Epithelial cell of prostate (primary cell): Measurements from ENCODE around the gene OSBPL10.

Source experiments
- DNase-seq: peaks from one replicate; pipeline ENCODE4 v3.0.0-alpha.2; 2011; ENCODE audit warnings: low read depth, low spot score
- H3K27ac ChIP-seq: fragments of 450-650 bp; 2 replicates; pipeline ENCODE4 v1.5.1; 2017; ENCODE audit warnings: mild to moderate bottlenecking

Gene OSBPL10

DNA sequence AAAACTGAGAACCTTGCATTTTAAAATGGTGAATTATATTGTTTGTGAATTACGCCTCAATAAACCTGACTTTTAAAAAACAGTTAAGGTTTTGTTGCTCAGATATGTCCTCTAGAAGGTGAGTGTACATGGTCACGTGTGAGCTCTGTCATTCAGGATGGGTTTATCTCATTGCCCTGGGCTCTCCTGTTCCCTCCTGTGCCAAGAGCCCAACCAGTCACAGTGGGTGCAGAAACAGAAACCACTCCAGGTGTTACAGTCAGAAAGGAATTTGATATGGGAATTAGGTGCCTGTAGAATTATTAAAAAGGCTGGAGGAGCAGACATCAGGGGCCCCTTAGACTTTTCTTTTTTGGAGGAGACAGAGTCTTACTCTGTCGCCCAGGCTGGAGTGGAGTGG lies 252.0 kb downstream of the OSBPL10 start:
- no peak for DNase-seq
- H3K27ac ChIP-seq: no peak overlapping the region

DNA sequence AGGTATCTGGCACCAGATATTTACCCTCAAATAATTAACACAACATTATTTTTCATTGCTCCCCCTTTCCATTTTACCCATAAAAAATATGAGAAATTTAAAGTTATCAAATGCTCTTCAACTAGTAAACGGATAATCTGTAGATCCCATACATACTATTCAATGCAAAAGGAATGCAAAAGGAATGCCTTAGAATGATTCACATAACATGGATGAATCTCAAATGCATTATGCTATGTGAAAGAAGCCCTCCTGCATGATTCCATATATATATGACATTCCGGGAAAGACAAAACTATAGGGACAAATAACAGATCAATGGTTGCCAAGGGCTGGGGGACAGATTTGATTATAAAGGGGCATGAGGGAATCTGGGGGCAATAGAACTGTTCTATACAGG lies 252.7 kb downstream of the OSBPL10 start:
- no peak for DNase-seq
- no peak overlapping the region for H3K27ac ChIP-seq

DNA sequence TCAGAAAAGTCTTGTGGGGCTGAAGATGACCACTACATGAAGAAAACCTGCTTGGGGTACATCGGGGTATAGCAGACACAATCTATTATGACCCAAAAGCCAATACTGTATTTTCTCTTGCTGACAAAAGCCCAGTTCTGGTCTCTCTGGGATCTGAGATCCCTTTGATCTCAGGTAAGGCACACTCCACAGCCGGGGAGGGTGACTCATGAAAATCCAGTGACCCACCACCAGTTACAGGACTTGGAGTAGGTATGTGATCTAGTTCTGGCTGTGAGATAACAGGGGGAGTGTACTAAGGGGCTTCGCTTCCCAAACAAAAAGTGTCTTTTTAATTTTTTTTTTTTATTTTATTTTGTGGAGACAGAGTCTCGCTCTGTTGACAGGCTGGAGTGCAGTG lies 255.1 kb downstream of the OSBPL10 start:
- H3K27ac ChIP-seq: no peak overlapping the region
- DNase-seq: no peak

DNA sequence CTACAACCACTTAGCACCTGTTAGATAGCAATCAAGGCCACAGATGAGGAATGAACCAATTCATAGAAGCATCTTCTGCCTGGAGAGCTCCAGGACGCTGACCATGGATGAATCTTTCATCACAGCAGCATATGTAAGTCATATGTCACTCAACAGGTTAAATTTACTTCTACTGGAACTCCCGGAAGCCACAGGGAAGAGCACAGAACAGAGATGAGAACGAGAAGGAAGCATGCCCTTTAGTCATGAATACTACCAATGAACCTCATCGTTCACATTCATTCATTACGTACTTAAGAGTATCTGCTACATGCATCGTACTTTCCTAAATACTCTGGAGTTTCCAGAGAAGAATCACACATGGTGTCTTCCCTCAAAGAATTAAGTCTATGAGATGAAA lies 255.5 kb downstream of the OSBPL10 start:
- no peak for DNase-seq
- H3K27ac ChIP-seq: no peak overlapping the region

DNA sequence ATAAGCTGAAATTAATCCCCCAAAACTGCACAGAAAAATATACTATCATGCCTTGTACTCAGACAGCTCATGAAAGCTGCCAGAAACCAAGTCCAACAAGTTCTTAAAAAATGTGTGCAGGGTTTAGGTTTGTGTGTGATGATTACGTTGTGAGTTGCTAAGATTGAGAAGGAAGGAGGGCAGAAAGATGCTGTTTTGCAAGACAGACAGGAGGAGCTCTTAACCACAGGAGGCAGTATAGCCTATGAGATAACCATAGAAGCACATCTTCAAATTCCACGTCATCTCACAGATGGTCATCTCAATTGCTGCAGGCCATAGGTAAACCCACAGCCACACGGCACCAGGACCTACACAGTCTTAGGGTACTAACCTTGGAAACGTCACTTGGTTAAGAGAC lies 256.4 kb downstream of the OSBPL10 start:
- DNase-seq: no peak
- no peak overlapping the region for H3K27ac ChIP-seq

DNA sequence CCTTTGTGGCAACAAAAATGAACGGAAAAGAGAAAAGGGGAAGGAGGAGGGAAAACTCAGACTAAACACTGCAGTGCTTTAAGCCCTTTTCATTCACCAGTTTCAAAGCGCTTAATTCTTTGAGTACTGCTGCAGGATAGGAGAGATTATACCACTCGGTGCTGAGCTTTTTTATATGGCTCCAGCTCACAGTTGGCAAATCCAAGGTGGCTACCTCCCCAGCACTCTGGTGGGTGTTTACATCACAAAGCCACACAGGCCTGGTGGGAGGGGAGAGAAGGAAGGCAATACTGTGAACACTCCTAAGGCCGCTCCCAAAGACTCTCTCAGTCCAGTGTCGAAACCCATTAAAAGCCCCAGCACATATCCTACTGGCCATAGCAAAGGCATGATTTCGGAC lies 256.9 kb downstream of the OSBPL10 start:
- no peak overlapping the region for H3K27ac ChIP-seq
- DNase-seq: no peak

DNA sequence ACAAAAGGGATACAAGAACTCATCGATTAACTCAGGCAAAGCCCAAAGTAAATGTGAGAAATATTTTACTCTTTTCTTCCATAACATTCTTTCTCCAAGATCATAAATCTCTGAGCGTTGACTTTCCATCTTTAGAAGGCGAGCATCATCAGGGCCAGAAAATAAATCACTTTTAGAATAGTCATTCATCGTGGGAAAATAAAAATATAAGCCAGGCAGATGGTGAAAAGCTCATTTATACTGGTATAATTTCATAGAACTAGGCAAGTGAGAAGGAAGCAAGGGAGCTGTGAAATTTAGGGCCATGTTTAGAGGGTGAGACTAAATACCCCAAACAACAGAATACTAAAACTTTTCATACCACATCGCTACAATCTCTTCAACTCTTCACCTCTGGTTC lies 257.4 kb downstream of the OSBPL10 start:
- no peak overlapping the region for H3K27ac ChIP-seq

DNA sequence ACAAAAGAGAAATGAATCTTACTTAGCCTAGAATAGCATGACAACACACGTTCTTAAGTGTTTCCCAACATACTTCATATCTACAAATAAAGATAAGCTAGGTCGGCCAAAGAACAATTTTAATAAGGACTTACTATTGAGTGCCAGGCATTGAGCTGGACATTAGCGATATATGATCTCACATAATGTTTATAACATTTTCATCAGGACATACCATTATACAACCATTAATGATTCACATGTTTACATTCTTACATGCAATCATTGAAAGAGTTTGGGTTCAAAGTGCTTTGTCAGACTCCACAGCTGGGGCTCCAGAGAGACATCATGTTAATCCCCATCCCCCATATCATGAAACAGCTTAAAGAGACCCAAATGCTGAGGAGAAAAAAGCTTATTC lies 259.4 kb downstream of the OSBPL10 start:
- H3K27ac ChIP-seq: no peak overlapping the region
- no peak for DNase-seq

More for the DNA sequence above, 257.4 kb downstream of the OSBPL10 start:
- DNase-seq: no peak

DNA sequence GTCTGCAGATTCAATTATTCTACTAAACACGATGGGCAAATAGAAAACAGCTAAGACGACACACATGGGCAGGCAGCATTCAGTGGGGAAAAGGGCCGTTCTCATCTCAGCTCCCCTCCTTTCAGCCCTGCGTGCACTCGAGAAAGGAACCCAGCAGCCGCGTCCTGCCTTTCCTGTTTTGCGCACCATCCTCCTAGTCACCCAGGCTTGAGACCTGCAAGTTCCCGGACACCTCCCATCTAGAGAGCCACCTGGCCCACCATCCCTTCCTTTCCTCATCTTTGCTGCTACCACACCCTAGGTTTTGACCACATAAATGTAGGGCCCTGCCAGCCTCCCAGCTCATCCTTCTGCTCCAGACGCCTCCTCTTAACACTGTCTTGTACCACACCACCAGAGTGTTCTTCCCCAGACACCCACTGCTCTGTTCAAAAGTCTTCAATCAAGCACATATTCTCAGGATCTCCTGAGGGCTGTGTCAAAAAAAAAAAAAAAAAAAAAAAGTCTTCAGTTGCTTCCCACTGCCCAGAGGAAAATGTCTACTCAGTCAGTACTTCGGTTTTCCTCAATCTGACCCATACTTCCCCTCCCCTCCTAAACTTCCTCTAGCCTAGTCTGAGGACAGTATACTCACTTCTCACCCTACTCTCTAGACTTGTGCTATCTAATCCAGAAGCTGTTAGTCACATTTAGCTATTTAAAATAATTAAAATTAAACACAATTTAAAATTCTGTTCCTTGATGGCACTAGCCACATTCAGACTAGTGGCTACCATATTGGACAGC lies 266.4 kb downstream of the OSBPL10 start:
- DNase-seq: no peak
- H3K27ac ChIP-seq: no peak overlapping the region

DNA sequence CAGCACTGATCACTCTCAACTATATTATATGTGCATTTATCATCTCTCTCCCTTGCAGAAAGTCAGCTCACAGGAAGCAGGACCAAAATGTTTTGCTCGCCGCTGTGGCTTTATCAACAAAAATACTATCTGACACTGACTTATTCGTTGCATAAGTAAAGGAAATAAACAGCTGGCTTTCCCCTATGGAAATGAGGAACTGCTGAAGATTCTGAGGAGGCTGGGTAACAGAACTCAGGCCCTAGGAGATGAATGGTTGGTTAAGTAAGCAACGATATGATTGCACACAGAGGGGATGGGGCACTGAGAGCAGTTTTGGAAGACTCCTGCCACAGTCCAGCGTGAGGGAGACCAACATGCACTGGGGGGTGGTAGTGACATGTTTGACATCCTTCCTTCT lies 267.2 kb downstream of the OSBPL10 start:
- DNase-seq: no peak
- no peak overlapping the region for H3K27ac ChIP-seq

DNA sequence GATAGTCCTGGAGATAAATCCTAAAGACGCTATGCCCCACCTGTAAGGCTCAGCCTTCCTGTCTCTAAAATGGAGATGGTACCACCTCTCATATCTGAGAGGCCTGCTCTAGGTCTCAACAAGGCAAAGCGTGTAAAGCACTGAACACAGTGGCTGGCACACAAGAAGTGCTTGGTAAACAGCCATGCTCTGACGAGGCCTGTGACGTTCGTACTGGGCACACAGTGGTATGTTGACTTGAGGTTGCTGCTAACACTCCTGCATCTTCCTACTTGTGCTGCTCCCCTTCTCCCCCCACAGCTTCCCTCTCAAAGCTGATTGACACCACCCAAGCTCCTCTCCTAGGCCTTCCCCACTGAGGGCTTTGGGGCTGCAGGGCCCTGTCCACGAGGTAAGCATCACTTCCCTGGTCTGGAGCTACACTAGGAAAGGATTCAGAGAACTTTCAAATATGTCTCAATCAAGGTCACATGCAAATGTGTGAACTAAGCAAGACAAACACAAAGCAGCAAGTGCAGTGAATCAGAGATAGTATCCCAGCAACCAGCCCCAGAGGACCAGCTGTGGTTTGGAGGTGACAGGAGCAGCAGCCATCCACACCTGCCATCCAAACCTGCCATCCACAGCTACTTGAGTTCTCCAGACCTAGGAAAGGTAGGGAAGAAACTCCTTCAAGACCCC lies 270.8 kb downstream of the OSBPL10 start:
- H3K27ac ChIP-seq: no peak overlapping the region
- DNase-seq: no peak

DNA sequence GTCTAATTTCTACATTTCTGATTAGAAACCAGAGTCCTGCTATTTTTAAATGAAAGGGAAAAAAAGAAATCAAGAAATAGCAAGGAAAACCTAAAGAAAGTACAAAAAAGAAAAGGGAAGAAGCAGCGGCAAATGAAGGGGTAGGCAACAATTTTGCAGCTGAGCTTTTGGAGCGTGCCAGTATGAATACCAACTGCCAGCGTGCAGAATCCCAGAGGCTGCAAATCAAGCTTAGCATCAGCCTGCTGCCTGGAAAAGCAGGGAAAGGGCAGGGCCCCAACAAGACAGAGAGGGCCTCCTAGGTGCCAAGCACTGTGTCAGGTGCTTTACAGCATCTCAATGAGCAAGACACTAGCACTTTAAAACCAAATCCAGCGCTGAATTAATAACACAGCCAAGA lies 271.5 kb downstream of the OSBPL10 start:
- H3K27ac ChIP-seq: no peak overlapping the region
- DNase-seq: no peak

DNA sequence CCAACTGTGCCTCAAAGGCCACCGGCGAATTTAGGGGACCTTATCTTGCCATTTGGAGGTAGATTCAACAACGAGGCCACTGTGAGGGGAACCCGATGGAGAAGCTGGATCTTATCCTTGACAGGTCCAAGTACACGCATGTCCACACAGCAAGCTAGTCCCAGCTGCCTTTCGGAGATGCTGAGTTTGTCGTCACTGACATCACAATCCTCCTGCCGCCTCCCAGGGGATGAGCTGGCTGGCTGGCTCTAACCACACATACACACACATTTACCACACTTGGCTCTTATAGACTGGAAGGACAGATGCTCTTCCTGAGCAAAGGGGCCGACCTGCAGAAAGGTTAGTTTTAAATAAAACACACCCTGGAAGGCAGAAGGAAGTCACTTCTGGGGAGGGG lies 272.1 kb downstream of the OSBPL10 start:
- DNase-seq: no peak
- H3K27ac ChIP-seq: no peak overlapping the region

DNA sequence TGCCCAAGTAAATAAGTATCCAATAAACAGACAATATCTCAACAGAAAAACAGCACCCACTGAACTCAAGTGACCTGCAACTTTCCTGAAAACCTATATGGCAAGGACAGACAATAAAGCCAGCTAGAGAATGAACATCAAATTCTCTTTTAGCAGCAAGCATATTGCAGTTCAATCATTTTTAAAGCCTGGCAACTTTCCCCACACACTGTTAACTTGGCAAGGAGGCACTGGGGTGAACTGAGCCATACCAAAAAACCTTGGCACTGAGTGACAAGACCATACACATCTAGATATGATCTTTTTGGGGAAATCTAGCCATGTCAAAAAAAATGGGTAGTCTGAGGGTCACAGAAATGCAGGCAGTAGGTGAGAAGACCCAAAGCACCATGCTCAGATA lies 273.8 kb downstream of the OSBPL10 start:
- DNase-seq: no peak

DNA sequence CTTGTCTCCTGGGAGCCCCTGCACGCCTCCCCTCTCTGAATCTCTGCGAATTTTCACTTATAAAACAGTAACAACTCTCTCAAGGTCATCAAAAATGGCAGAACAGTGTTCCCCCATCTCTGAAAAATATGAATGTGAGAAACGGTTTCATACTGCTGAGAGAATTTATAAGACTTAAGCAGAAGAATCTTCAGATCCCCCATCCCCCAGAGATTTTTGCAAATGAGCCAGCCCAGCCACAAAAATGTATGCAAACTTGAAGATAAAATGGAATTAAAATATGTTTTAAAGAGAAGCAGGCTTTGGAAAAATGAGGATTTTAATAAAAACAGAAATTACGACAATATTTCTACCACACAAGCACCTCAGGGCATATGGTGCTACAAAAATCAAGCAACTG lies 275.3 kb downstream of the OSBPL10 start:
- peak overlapping the region; percentile 75 for H3K27ac ChIP-seq
- DNase-seq: no peak

More for the DNA sequence above, 273.8 kb downstream of the OSBPL10 start:
- H3K27ac ChIP-seq: no peak overlapping the region

DNA sequence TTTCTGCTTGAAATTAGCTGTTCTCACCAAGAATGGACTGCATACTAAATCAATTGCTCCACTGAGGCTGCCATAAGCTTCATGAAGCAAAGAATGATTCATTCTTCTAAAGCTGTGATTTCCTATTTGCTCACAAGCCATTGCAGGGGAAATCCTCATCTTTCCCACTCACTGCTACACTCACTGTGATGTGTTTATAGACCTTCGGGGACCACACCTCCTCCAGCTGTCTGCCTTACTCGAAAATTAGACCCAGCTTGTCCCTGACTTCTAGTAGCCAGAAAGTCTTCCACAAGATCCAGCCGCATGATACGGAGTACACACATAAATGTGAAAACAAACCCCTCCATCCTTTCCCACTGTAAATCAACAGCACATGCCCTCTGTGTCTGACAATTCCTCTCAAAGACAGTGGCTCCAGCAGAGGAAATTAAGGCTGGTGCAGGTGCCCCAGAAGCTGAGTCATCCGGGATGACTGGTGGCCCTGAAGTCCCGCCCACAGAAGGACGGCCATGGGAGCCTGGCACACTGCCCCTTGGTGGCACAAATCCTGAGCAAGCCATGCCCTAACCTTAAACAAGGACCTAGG lies 276.4 kb downstream of the OSBPL10 start:
- peak; percentile 22 for DNase-seq
- peak overlapping the region; percentile 75 for H3K27ac ChIP-seq

DNA sequence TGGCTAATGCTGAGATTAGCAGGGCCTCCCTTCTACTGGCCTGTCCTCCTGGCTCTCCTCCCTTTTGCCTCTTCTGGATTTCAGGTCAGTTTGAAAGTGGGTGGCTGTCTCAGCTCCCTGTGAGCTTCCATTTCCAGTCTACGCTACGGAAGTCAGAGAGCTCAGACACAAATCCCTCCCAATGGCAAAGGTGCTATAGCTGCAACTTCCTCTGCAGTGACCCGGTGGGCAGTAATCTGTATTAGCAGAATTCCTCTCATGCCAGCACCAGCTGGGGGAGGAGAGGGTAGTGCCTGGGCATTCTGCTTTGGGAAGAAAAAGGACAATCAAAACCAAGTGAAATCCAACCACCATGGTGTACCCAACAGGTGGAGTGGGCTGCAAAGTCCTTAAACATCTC lies 276.9 kb downstream of the OSBPL10 start:
- peak overlapping the region; percentile 75 for H3K27ac ChIP-seq
- no peak for DNase-seq

DNA sequence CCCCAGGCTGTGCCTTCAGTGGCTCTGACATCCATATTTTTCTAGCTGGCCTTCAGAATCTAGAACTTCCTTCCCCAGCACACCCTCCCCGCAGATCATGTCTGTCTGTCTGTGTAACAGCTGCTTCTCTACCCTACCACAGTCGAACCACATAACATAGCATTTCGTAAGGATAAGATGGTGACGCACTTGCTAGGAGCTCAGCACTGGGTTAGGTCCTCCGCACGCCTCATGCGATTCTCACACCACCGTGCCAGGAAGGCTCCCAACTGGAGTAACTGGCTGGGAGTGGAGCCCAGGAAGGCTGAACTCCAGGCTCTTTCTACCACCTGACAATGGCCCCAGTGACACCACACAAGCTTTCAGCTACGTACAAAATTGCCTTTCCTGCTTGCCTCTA lies 279.8 kb downstream of the OSBPL10 start:
- no peak for DNase-seq
- H3K27ac ChIP-seq: no peak overlapping the region

DNA sequence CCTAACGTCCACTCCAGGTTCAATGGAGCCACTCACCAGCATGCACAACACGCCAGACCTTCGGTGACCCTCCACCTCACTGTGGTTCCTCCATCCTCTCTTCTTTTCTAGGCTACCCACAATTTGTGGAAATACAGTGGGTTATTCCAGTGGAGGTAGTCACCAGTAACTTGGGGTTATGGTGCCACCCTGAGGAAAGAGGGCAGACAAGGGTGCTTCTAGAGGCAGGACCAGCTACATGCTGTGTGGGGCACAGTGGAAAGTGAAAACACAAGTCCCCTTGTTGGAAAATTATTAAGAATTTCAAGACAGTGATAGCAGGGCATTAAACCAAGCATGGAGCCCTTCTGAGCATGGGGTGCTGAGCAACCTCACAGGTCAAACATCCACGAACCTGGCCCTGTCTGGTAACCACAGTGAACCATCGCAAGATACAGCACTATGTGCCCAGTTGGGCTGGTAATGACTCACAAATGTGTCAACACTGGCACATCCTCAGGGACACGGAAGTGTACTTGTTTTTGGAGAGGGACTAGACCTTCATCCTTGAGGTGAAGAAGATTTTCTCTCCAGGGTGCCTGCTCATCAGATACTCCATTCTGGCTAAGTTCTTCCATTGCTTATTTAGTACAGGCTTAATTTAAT lies 281.6 kb downstream of the OSBPL10 start:
- H3K27ac ChIP-seq: no peak overlapping the region
- peak; percentile 37 for DNase-seq

DNA sequence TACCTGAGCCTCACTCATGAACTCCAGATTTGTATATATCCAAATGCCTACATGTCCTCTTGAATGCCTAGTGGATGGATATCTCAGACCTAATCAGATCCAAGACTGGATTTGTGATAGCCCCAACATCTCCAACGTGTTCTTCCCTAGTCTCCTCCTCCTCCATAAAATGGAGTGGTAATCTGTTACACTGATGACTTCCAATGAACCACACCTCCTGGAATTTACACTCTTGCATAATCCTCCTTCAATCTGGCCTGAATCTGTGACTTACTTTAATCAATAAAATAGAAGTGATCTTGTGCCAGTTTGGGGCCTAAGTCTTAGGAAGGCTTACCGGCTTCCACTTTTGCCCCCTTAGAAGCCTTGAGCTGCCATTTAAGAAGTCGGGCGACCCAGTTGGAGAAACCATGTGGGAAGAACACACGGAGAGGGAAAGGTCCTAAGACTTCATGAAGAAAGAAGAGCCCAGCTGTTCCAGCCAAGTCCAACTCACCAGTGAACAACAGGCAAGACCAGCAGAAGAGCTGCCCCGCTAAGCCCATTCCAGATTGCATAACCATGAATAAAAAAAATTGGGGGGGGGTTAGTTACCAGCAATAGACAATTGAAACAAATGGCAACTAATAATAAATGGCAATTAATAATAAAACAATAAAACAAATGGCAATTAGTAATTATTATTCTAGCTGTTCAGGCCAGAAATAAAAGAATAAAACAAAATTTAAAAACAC lies 284.1 kb downstream of the OSBPL10 start:
- no peak for DNase-seq
- H3K27ac ChIP-seq: no peak overlapping the region

DNA sequence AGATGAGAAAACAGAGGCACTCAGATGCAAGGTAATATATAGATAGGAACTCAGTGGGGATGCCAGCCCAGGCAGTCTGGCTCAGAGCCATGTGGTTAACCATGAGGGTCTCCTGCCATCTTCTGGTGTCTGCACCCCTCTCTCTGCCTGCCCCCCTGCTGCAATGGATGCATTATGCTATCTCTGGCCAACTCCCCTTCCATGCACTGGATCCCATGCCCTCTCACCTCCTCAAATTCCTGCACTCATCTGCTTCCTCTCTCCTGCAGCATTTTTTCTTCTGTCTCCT lies 285.1 kb downstream of the OSBPL10 start:
- H3K27ac ChIP-seq: no peak overlapping the region

More for the DNA sequence above, 285.1 kb downstream of the OSBPL10 start:
- no peak for DNase-seq
